A549 treated with Hydrocortisone at 1 μM for 4 hours (cell line): Measurements from ENCODE around the gene LILRB1. TPM values are rescaled to one million over a fixed set of nuclear protein-coding genes. Genes with fewer than 3 reads are reported as not detected.

Experiments
- total RNA-seq: library from RNA; stranded (reverse); fragments of 200-300 nt; extraction: Qiagen RNA extraction; gene quantifications from 5 replicates; pipeline ENCODE4 v1.2.3, GENCODE V29; 2022

LILRB1 gene
- total RNA-seq, result 0.02 TPM in 1 of 5 replicates, not detected in the others

DNA sequence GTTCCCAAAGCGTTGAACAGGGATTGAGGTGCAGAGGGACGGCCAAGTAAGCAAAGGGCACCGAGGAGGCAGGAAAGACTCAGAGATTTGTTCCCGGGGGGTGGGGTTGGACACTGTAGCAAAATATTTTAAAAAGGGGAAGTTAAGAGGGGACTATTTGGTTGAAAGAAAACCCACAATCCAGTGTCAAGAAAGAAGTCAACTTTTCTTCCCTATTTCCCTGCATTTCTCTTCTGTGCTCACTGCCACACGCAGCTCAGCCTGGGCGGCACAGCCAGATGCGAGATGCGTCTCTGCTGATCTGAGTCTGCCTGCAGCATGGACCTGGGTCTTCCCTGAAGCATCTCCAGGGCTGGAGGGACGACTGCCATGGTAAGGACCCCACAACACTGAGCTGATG is at the start of gene LILRB1:
Gene LILRB1 (plus strand): TSS at position 223 of the 400 bp plus-strand sequence. CDS start 590 bp downstream, outside the sequence.

GRCh38 chr19:54593445-54593844 is 36.8 kb upstream of the LILRB1 start, which contains the start of gene LILRA1:
LILRA1 (plus strand) TSS chr19:54593632; CDS start chr19:54594245, 613 bp downstream.

DNA sequence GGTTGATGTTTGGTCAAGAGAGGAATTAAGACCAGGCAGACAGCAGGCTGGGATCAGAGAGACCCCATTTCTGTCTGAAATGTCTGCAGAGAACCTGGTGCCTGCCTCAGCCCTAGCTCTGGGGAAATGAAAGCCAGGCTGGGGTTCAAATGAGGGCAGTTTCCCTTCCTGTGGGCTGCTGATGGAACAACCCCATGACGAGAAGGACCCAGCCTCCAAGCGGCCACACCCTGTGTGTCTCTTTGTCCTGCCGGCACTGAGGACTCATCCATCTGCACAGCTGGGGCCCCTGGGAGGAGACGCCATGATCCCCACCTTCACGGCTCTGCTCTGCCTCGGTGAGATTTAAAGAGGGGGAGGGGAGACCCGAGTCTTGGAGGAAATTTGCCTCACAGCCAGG is 32.4 kb downstream of the LILRB1 start, which contains the start of gene LILRB4:
Gene LILRB4 (plus strand): TSS at position 256 of the 400 bp plus-strand sequence. CDS start 49 bp downstream, at position 305.

Other genes starting within 250 kb of the LILRB1 start
- 0.09 to 0.31 TPM (median 0.16 TPM) in 5 replicates for gene TTYH1, start 215.0 kb upstream of the LILRB1 start, total RNA-seq
- 84.3 to 121 TPM (median 105 TPM) in 5 replicates for gene LENG8, start 181.3 kb upstream of the LILRB1 start, total RNA-seq
- 4.7 to 7.9 TPM (median 6.6 TPM) in 5 replicates for gene LENG9, start 166.7 kb upstream of the LILRB1 start, total RNA-seq
- gene CDC42EP5, start 157.2 kb upstream of the LILRB1 start, total RNA-seq, result 0.38 TPM in 1 of 5 replicates, not detected in the others
- gene LAIR2, start 127.7 kb upstream of the LILRB1 start, total RNA-seq, result not detected in 5 replicates
- gene LILRA2, start 56.7 kb upstream of the LILRB1 start, total RNA-seq, result 0.03 TPM in 1 of 5 replicates, not detected in the others
- gene LILRA1, start 36.9 kb upstream of the LILRB1 start, total RNA-seq, result not detected in 5 replicates
- gene LILRB4, start 32.5 kb downstream of the LILRB1 start, total RNA-seq, result not detected in 5 replicates
- not detected in 5 replicates for gene KIR3DL3, start 94.0 kb downstream of the LILRB1 start, total RNA-seq
- gene KIR2DL3, start 108.0 kb downstream of the LILRB1 start, total RNA-seq, result not detected in 5 replicates
- 0.05 TPM in 1 of 5 replicates, not detected in the others for gene KIR2DL1, start 139.3 kb downstream of the LILRB1 start, total RNA-seq
- not detected in 5 replicates for gene KIR2DL4, start 173.1 kb downstream of the LILRB1 start, total RNA-seq
- gene KIR3DL1, start 186.0 kb downstream of the LILRB1 start, total RNA-seq, result not detected in 5 replicates
- gene KIR2DS4, start 202.2 kb downstream of the LILRB1 start, total RNA-seq, result not detected in 5 replicates
- gene KIR3DL2, start 220.0 kb downstream of the LILRB1 start, total RNA-seq, result 0.06 TPM in 1 of 5 replicates, not detected in the others
- gene FCAR, start 243.8 kb downstream of the LILRB1 start, total RNA-seq, result not detected in 5 replicates